Hepatocyte (in vitro differentiated cells): ENCODE data around the gene CALCOCO2. TPM values are rescaled to one million over a fixed set of nuclear protein-coding genes. Genes with fewer than 3 reads are reported as not detected.

Experiments used
- DNase-seq: peaks from one replicate; pipeline ENCODE4 v3.0.0-alpha.2; 2016; ENCODE audit warnings: low spot score
- H2AFZ ChIP-seq: fragments of 200-600 bp; sonication (generic); 2 replicates; pipeline ENCODE4 v1.6.0; 2016; ENCODE audit warnings: antibody characterized with exemption, mild to moderate bottlenecking
- H3K27ac ChIP-seq: fragments of 200-600 bp; sonication (generic); 2 replicates; pipeline ENCODE4 v1.5.1; 2016; ENCODE audit warnings: mild to moderate bottlenecking
- H3K27me3 ChIP-seq: fragments of 200-600 bp; sonication (generic); 2 replicates; pipeline ENCODE4 v1.6.1; 2016
- H3K36me3 ChIP-seq: fragments of 200-600 bp; sonication (generic); replicated peaks from 2 replicates; pipeline ENCODE4 v1.5.1; 2016; ENCODE audit warnings: low read depth; ENCODE audit not compliant: insufficient read depth
- H3K4me1 ChIP-seq: fragments of 200-600 bp; sonication (generic); 2 replicates; pipeline ENCODE4 v1.5.1; 2016; ENCODE audit warnings: mild to moderate bottlenecking, moderate library complexity; ENCODE audit not compliant: insufficient read depth
- H3K4me2 ChIP-seq: fragments of 200-600 bp; sonication (generic); 2 replicates; pipeline ENCODE4 v1.6.0; 2016
- H3K4me3 ChIP-seq: fragments of 200-600 bp; sonication (generic); 2 replicates; pipeline ENCODE4 v1.5.1; 2016; ENCODE audit warnings: mild to moderate bottlenecking
- H3K79me2 ChIP-seq: fragments of 200-600 bp; sonication (generic); 2 replicates; pipeline ENCODE4 v1.6.0; 2017; ENCODE audit warnings: mild to moderate bottlenecking
- H3K9me2 ChIP-seq: fragments of 200-600 bp; sonication (generic); replicated peaks from 2 replicates; pipeline ENCODE4 v1.6.0; 2017; ENCODE audit warnings: mild to moderate bottlenecking; ENCODE audit not compliant: insufficient read depth
- H3K9me3 ChIP-seq: fragments of 200-600 bp; sonication (generic); 2 replicates; pipeline ENCODE4 v1.5.1; 2016; ENCODE audit warnings: low read depth, mild to moderate bottlenecking
- H4K20me1 ChIP-seq: fragments of 200-600 bp; sonication (generic); 2 replicates; pipeline ENCODE4 v1.6.0; 2016; ENCODE audit warnings: mild to moderate bottlenecking; ENCODE audit not compliant: insufficient read depth, poor library complexity, severe bottlenecking
- CTCF ChIP-seq: fragments of 200-600 bp; sonication (generic); IDR thresholded peaks from 2 replicates; pipeline ENCODE4 v1.5.1; 2016; ENCODE audit warnings: antibody characterized with exemption, mild to moderate bottlenecking; ENCODE audit not compliant: poor library complexity
- EZH2 ChIP-seq: fragments of 200-600 bp; sonication (generic); IDR thresholded peaks from 2 replicates; pipeline ENCODE4 v1.6.1; 2016; ENCODE audit warnings: antibody characterized with exemption, mild to moderate bottlenecking, borderline replicate concordance
- EZH2phosphoT487 ChIP-seq: fragments of 200-600 bp; sonication (generic); IDR thresholded peaks from one replicate; pipeline ENCODE4 v1.6.1; 2018; ENCODE audit warnings: antibody characterized with exemption, mild to moderate bottlenecking, low read depth, moderate library complexity; ENCODE audit not compliant: unreplicated experiment, severe bottlenecking
- WGBS: methylation state at CpG from one replicate; pipeline ENCODE4 v1.1.6; 2016; ENCODE audit warnings: low lambda C conversion rate; ENCODE audit errors: missing lambda C conversion rate; 5-methylcytosine and 5-hydroxymethylcytosine counted together
- polyA plus RNA-seq: library from polyadenylated mRNA; unstranded; fragments of >200 nt; fragmentation: Nextera tagmentation; extraction: Ambion mirVana; gene quantifications from 2 replicates; pipeline ENCODE4 v1.2.1, GENCODE V29; 2016
- total RNA-seq: library from RNA; depleted of rRNA; stranded (reverse); fragments of >200 nt; gene quantifications from 2 replicates; pipeline ENCODE4 v1.2.3, GENCODE V29; 2014

The CALCOCO2 gene
- total and polyA plus RNA-seq, 2 experiments from 2014 or later, result 76.3 to 79.2 TPM

- Histone ChIP-seq H2AFZ (no peak overlapping the region), H3K9me2 (no peaks in the 10 kb centered on the region), H3K4me1 (no peaks in the 10 kb centered on the region), H3K4me3 (no peak overlapping the region), H4K20me1 (peaks cover 4% of the 10 kb centered on the region), H3K4me2 (no peak overlapping the region), H3K27ac (no peak overlapping the region), H3K27me3 (no peaks in the 10 kb centered on the region), H3K79me2 (no peaks in the 10 kb centered on the region), H3K9me3 (no peaks in the 10 kb centered on the region), H3K36me3 (no peaks in the 10 kb centered on the region)
- no peak for TF ChIP-seq EZH2phosphoT487
- no peak for TF ChIP-seq EZH2
- no peak for TF ChIP-seq CTCF
- WGBS, result 95% methylated on average over 4 of the region's 4 CpGs
- no peak for DNase-seq
These were observed 20.0 kb downstream of the CALCOCO2 start for GRCh38 chr17:48850792-48851323.

GRCh38 chr17:48854774-48855476, 24.1 kb downstream of the CALCOCO2 start:
- DNase-seq, result no peak
- Histone ChIP-seq H3K36me3 (no peaks in the 10 kb centered on the region), H2AFZ (no peak overlapping the region), H3K9me2 (no peaks in the 10 kb centered on the region), H3K4me3 (no peak overlapping the region), H3K27ac (peak overlapping the region; percentile 60), H4K20me1 (no peaks in the 10 kb centered on the region), H3K4me2 (no peak overlapping the region), H3K4me1 (no peaks in the 10 kb centered on the region), H3K79me2 (no peaks in the 10 kb centered on the region), H3K9me3 (no peaks in the 10 kb centered on the region), H3K27me3 (no peaks in the 10 kb centered on the region)
- 71% methylated on average over 7 of the region's 7 CpGs for WGBS
- TF ChIP-seq CTCF, result no peak
- TF ChIP-seq EZH2, result no peak
- no peak for TF ChIP-seq EZH2phosphoT487

GRCh38 chr17:48856122-48856821, 25.4 kb downstream of the CALCOCO2 start:
- WGBS, result 82% methylated on average over 3 of the region's 3 CpGs

More at GRCh38 chr17:48856122-48856821, 25.4 kb downstream of the CALCOCO2 start:
- H3K4me1 ChIP-seq, result no peaks in the 10 kb centered on the region
- H3K27ac ChIP-seq, result no peak overlapping the region
- H3K9me2 ChIP-seq, result no peaks in the 10 kb centered on the region
- no peaks in the 10 kb centered on the region for H3K79me2 ChIP-seq
- H3K9me3 ChIP-seq, result no peaks in the 10 kb centered on the region
- no peak overlapping the region for H2AFZ ChIP-seq
- H3K4me2 ChIP-seq, result no peak overlapping the region
- no peak for DNase-seq
- no peaks in the 10 kb centered on the region for H4K20me1 ChIP-seq
- H3K4me3 ChIP-seq, result no peak overlapping the region
- H3K36me3 ChIP-seq, result no peaks in the 10 kb centered on the region
- no peak for TF ChIP-seq EZH2
- TF ChIP-seq EZH2phosphoT487, result no peak
- no peak for TF ChIP-seq CTCF
- no peaks in the 10 kb centered on the region for H3K27me3 ChIP-seq
